Stimulated activated naive CD4-positive, alpha-beta T cell treated with Interleukin-2 at 50 U/mL for 16 hours (primary cell): ENCODE measurements around the gene TSC2.
"Not testable (repeated sequence)": the region's sequence is repeated elsewhere in the genome, so short reads cannot be mapped to it uniquely, and the experiment has no call there.

ENCODE experiments used
- DNase-seq: peaks from one replicate; lab custom pipeline; 2025; lab: John Stamatoyannopoulos, UW

TSC2 gene

DNA sequence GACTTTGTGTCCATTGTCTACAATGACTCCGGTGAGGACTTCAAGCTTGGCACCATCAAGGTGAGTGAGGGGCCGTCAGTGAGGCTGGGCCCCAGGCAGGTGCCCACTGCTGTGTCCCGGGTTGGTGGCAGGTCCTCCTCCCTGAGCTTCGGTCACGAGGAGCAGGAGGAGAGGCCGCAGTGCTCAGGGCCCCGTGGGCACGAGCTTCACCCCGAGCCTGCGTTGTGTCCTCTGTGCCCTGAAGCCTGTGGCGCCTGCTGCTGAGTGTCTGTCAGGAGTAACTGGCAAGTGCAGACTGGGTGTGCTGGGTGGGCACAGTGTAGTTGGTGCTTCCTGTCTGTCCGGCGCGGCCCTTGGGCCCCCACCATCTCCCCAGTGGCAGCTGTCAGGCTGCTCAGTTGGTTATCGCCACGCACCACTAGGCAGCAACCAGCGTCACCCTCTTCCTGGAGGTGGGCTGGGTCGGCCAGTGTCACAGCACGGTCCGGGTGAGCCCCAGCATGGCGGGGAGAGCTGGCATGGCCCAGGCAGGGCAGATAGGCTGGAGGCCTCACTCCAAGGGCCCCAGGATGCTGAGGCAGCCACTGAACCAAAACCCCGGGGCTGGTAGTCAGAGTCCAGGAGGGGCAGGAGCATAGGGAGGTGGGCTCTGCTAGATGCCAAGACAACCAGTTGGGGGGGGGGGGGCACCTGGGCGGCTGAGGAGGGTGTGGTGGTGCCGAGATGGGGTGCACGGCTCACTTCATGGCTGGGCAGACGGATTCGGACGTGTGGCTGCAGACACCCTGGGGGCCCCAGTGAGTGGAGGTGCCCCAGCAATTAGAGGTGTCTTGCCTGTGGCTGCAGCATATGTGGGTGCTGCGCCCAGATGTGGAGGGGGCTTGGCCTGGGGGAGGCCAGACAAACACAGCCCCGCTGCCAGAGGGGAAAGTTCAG, 39.3 kb downstream of the TSC2 start:
- no peak for DNase-seq

DNA sequence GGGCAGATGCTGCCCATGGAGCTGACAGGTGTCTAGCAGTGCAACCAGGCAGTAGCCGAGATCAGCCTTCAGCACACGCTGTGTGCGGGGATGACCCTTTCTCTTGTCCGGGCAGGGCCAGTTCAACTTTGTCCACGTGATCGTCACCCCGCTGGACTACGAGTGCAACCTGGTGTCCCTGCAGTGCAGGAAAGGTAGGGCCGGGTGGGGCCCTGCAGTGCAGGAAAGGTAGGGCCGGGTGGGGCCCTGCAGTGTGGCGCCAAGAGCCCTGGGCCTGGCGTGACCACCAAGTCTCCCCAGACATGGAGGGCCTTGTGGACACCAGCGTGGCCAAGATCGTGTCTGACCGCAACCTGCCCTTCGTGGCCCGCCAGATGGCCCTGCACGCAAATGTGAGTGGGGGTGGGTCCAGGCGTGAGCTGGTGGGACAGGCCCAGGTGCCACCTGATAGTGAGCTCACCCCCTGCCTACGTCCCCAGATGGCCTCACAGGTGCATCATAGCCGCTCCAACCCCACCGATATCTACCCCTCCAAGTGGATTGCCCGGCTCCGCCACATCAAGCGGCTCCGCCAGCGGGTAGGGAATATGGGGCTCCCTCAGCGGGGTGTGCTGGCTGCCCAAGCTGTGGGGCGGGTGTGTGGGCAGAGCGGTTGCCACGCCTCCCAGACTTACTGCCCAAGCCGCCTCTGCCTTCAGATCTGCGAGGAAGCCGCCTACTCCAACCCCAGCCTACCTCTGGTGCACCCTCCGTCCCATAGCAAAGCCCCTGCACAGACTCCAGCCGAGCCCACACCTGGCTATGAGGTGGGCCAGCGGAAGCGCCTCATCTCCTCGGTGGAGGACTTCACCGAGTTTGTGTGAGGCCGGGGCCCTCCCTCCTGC, 40.2 kb downstream of the TSC2 start:
- DNase-seq: no peak

DNA sequence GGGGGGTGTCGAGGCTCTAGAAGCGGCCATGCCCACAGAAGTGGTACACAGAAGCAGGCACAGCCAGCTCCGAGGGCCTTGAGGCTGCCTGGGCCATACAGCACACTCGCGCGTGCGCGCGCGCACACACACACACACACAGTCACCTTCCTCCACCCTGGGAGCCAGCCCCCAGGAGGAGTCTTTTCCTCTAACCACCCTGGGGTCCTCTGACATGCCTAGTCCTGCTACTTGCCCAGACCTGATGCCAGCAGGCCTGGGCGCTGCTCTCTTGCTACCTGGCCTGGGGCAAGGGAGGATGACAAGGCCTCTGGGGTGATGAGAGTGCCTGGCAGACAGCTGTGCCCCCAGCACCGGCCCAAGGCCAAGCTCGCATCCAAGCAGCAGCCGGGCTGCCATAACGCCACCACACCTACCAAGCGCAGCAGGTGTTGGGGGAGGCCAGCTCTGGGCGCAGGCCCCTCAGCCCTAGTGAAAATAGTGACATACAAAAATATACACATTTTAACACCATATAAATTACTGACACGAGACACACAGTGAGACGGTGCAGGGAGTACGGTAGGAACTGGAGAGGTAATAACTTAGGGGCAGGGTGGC, 41.1 kb downstream of the TSC2 start:
- DNase-seq: no peak

DNA sequence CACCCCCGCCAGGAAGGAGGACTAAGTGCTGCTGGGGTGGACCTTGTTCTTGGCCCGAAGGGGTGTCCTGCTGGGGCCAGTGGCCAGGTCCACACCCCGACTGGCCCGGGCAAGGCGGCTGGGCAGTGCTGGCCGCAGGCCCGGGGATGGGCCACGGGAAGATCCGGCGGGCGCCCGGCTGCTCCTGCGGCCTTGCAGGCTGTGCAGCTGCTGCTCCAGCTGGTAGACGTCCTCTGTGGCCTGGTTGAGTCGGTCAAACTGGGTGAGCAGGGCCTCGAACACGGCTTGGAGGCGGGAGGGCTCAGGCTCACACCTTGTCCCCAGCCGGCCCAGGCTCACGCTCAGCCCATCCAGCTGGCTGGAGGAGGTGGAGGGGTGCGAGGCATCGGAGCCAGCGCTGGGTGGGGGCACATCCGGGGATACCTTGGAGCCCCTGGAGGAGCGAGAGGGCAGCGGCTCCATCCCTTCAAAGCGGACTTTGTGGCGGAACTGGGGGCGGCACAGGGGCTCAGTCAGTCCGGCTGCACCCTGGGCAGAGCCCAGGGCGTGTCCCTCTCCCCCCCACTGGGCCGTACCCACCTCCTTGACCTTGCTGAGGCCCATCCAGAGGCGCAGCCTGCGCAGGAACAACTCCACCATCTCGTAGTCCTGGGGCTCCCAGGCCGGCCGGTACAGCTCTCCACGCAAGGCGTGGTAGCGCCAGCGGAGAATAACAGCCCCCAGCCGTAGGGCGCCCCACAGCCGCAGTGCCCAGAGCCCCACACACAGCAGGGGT, 42.1 kb downstream of the TSC2 start:
- no peak for DNase-seq

DNA sequence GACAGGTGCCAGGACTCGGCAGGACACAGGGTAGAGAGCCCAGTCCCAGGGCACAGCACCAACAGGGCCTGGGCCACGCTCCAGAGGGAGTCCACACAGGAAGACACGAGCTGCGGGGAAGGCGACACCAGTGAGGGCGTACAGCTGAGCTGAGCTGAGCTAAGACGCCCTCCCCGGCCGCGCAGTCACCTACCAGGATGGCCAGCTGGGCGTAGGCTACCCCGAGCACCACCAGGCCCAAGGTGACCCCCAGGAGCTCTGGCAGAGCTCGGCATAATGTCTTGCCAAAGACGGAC, 42.6 kb downstream of the TSC2 start:
- DNase-seq: no peak

DNA sequence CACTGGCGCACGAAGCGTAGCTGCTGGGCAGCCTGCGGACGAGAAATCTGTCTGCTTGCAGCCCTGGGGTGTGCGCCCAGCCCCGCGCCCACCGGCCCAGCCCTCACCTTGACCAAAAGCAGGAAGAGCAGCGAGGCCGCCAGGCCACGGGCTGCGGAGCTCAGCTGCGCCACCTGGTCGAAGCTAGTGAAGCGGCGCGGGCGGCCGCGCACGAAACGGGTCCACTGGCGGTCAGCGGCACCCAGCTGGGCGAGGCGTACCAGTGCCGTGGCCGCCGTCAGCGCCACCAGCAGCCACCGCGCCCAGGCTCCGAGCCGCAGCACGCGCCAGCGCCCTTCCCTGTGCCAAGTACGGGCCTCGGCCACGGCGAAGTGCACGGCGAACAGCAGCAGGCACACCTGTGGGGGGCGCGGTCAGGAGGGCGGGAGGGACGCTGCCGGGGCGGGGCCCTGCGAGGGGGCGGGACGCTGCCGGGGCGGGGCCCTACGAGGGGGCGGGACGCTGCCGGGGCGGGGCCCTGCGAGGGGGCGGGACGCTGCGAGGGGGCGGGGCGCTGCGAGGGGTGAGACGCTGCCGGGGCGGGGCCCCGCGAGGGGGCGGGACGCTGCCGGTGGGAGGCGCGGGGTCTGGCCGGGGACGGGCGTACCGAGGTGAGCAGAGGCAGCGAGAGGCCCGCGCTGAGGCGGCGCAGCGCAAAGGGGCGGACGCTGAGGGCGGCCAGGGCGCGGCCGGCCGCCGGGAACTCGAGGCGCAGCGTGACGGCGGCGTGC, 43.2 kb downstream of the TSC2 start:
- no peak for DNase-seq

DNA sequence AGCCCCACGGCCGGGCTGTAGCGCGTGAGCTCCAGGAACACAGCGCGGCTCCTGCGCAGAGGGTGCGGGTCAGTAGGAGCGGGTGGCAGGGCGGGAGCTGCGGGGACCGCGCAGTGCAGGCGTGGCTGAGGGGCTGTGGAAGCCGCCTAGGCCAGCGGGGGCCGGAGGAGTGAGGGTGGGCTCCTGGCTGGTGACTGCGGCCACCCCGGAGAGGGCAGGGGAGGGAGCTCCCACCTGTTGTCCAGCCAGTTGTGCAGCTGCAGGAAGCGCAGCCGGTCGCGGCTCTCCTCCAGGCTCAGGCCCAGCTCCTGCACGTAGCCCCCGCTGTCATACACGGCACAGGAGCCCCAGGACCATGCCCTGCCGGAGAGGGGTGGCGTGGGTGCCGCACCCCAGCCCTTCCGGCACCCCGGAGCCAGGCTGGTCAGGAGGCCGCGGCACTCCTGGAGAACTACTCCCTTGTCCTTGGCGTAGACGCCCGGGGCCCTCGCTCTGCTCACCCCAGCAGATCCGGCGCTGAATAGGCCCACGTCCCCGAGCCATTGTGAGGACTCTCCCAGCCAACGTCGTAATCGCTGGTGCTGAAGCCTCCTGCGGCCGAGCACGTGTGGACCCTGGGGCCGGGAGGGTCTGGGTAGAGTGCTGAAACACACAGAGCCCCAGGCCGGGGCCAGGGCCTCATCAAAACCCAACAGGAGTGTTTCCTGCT, 43.9 kb downstream of the TSC2 start:
- DNase-seq: no peak

DNA sequence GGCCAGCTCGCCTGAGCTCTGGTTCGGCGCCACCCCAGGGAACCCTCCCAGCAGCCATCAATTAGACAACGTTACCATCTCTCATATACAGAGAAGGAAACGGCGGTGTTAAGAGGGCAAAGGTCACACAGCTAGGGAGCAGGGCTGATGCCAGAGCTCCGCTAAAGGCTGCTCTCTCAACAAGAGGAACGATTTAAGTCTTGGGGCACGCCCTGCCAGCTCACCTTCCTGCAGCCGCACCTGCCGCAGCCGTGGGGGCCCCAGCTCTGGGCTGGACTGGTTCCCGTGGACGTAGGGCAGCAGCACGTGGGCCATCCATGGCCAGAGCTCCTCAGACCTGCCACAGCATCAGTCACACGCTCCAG, 44.5 kb downstream of the TSC2 start:
- DNase-seq: no peak

DNA sequence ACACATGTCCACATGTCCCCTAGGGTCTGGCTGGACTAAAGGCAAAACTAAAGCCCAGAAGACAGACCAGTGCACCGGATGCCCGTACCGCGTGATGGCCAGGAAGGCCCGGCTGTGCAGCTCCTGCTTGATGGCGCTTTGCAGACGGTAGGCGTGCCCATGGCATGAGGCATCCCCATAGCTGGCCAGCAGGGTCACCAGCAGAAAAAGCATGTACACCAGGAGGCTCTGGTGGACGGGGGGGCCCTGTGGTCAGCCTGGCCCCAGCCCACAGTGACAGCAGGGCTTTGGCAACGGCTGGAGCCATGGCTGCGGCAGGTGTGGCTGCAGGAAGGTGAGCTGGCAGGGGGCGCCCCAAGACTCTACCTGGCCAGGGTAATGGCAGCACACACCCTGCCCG, 45.1 kb downstream of the TSC2 start:
- no peak for DNase-seq

DNA sequence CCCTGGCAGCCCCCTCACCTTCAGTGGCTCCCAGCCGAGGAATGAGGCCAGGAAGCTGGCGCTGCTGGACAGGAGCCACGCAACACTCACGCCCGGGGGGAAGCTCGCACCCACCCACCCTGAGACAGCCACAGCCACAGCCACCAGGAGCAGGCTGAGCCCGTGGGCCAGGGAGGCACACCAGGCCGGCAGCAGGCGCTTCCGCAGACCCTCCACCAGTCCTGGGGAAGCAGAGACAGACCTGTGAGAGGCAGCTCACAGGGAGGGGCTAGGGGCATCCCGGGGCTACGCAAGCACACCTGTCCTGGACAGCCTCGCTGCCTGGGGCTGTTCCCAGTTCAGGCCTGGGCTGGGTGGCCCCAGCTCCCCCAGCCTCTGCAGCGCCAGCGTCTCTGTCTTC, 46.0 kb downstream of the TSC2 start:
- no peak for DNase-seq

DNA sequence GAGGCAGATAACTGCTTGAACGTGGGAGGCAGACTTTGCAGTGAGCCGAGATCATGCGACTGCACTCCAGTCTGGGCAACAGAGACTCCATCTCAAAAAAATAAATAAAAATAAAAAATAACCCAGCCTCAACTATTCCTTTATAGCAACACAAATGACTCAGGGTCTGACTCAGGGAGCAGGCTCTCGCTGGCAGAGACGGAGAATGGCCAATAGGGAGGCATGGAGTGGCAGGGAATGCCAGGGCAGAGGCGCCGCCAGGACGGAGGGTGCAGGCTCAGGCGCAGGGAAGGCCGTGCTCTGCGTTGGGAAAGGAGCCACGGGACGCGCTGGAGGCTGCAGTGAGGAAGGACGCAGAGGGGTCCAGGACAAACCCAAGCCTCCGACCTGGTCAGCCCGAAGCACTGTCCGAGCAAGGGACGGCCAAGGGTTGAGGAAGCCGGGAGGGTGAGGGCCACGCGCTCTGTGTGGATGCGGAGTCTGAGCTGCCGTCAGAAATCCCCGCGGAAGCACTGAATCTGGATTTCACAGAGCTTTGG, 47.6 kb downstream of the TSC2 start:
- no peak for DNase-seq

DNA sequence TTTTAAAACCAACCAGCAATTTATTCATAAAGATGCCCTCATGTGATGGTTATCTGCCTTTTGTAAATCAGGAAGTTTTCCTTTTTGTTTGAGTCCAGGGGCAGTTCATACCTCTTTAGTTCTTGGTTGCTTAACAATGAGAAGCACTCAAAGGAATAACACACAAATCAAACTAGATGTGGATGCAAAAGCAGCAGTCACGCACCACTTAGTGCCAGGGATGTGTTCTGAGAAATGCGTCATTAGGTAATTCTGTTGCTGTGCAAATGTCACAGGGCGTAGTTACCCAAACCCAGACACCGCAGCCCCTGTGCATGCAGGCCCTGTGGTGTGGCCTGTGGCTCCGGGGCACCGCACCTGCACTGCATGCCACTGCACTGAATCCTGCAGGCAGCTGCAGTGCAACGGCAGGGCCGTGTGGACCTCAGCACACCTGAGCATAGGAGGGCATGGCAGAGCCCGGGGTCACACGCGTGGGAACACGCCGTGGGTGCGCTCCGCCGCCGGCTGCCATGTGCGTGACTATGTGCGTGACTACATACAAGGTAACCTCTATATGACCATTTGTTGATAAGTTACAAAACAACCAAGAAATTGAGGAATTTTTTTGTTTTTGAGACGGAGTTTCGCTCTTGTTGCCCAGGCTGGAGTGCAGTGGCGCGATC, 48.3 kb downstream of the TSC2 start:
- DNase-seq: no peak

DNA sequence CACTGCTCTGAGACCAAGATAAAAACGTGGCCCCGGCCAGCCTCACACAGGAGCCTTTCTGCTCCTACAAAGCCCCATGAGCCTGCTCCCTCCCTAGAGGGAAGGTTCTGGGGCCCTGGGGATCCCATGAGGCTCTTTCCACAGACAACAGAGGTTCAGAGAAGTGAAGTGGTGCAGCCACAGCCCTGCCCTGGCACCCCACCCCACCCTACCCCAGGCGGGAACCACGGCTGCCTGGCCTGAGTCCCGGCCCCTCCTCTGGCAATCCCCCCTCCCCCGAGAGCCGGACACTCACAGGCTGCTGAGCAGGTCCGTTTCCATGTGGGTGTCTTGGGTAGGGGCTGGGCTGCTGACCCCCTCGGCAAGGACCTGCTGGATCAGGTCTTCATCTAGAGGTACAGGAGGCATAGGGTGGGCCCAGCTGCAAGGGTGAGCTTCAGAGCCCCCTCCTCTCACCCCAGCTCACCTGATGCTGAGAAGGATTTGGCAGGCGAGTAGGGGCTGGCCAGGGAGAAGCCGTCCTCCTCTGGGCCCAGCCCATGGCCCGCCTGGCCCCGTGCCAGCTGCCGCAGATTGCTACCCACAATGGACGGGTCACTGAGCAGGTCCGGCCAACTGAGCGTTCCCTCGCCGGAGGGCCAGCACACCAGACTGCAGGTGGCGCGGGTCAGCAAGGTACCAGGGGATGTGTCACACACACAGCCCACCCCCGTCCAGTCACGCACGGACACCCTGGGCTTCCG, 49.2 kb downstream of the TSC2 start:
- no peak for DNase-seq

DNA sequence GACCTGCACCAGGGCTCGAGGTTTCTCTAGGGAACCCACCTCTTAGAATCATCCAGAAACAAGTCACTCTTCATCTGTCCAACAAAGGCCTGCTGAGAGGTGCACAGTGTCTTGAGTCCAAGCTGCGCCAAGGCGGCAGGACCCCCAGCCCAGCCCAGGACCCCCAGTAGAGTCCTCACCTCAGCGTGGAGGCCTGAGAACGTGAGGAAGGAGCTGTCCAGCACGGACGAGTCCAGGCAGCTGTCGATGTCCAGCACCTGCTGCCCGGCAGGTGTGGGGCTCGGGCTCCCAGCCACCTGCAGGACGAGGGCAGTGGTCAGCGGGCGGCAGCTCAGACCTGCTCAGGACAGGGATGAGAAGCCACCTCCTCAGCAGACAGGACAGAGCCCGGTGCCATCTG, 49.9 kb downstream of the TSC2 start:
- not testable (repeated sequence) for DNase-seq

DNA sequence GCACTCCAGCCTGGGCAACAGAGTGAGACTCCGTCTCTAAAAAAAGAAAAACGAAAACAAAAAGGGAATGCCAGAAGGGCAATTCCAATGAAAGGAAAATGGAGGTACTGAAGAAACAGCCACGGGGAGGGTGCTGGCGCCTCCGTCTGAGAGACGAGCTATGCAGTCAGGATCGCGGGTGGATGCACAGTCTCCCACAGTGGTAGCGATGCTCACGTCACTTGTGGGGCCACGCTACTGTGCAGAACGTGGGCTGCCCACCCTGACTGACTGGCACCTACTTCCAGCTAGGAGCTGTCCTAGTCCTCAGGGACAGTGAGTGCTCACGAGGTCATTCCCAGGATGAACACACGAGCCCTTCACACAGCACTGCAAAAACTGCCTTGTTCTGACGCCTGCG, 53.8 kb downstream of the TSC2 start:
- not testable (repeated sequence) for DNase-seq

DNA sequence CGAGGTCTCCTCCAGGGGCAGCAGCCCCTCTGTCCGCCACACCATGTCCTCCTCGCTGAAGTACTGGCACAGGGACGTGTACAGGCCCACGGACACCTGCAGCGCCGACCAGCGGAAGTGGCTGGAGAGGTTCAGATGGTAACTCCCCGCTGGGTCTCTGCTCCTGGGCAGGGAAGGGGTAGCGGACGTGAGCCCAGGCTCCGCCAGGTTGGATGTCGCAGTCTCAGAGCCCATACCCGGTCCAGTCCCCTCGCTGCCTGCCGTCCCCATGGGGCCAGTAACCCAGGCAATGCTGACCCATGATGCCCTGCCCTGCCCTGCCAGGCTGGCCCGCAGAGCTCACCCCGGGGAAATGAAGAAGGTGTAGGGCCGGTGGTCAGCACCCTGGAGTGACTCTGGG, 54.7 kb downstream of the TSC2 start:
- DNase-seq: no peak

DNA sequence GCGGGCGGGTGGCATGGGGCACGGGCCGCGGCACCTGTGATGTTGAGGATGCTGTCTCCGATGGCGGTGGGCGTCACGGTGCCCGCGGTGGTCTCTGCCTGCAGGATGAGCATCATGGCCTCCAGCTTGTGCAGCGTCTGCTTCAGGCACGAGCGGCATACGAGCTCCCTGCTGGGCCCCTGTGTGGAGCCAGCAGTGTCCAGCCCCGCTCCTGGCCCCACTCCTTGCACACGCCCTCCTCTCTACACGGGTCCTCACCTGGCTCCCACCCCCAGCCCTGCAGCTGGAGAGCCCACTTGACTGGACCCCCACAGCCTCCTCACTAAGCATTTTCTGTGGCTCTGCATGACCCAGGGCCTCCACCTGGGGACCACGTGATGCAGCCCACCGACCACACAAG, 56.7 kb downstream of the TSC2 start:
- DNase-seq: not testable (repeated sequence)

DNA sequence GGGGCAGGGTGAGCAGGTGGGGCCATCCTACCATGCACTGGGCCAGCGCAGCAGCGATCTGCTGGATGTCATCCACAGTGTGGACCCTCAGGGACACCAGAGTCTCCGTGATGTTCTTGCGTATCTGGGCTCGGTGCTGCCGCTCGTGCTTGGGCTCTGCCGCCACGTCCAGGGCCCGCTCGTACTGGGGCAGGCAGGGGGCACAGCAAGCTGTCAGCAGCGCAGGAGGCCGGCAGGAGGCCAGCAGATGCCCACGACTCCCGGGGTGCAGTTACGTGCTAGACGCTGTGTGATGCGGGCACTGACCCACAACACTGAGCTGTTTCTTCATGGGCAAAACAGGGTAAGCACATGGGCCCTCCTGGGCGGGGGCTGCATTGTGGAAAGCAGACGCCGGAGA, 57.5 kb downstream of the TSC2 start:
- DNase-seq: not testable (repeated sequence)

DNA sequence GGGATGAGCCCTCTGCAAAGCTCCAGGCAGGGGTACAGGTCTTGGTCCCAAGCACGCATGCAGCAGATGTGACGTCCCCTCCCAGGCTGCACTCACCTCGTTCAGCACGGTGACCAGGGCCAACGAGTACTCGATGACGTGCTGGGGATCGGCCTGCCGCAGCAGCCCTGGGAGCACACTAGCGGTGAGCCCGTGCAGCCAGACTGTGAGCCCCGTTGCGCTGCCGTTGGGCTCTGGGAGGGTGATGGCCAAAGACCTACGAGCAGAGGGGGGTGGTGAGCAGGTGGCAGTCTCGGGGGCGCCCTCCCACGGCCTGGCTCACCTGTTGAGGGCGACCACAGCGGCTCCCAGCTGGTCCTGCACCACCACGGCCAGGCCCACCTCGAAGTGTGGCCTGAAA, 58.0 kb downstream of the TSC2 start:
- not testable (repeated sequence) for DNase-seq
